Effector memory CD4-positive, alpha-beta T cell (primary cell): ENCODE measurements around the gene JMY.
"Not testable (repeated sequence)": the region's sequence is repeated elsewhere in the genome, so short reads cannot be mapped to it uniquely, and the experiment has no call there.

Experiments used
- DNase-seq, 3 donors: peaks; one replicate each; pipeline ENCODE4 v3.0.0-alpha.2; 2020
- H3K27ac ChIP-seq: 2 replicates; pipeline ENCODE4 v1.7.0; 2013; ENCODE audit warnings: mild to moderate bottlenecking, low read length, moderate library complexity; ENCODE audit not compliant: insufficient read depth, poor library complexity, severe bottlenecking
- H3K27me3 ChIP-seq: replicated peaks from 2 replicates; pipeline ENCODE4 v1.7.0; 2013; ENCODE audit warnings: mild to moderate bottlenecking, low read length; ENCODE audit not compliant: insufficient read depth, control insufficient read depth, poor library complexity, severe bottlenecking
- H3K36me3 ChIP-seq: 2 replicates; pipeline ENCODE4 v1.7.0; 2013; ENCODE audit warnings: mild to moderate bottlenecking, low read length, moderate library complexity; ENCODE audit not compliant: control insufficient read depth, insufficient read depth
- H3K4me1 ChIP-seq: 2 replicates; pipeline ENCODE4 v1.7.0; 2013; ENCODE audit warnings: low read length, mild to moderate bottlenecking; ENCODE audit not compliant: control insufficient read depth, insufficient read depth, poor library complexity, severe bottlenecking
- H3K4me3 ChIP-seq: 2 replicates; pipeline ENCODE4 v1.7.0; 2013; ENCODE audit warnings: low read length, low read depth, mild to moderate bottlenecking; ENCODE audit not compliant: insufficient read depth, poor library complexity, severe bottlenecking
- H3K9me3 ChIP-seq: 2 replicates; pipeline ENCODE4 v1.7.0; 2013; ENCODE audit warnings: mild to moderate bottlenecking, low read length, moderate library complexity; ENCODE audit not compliant: control insufficient read depth

Gene JMY

DNA sequence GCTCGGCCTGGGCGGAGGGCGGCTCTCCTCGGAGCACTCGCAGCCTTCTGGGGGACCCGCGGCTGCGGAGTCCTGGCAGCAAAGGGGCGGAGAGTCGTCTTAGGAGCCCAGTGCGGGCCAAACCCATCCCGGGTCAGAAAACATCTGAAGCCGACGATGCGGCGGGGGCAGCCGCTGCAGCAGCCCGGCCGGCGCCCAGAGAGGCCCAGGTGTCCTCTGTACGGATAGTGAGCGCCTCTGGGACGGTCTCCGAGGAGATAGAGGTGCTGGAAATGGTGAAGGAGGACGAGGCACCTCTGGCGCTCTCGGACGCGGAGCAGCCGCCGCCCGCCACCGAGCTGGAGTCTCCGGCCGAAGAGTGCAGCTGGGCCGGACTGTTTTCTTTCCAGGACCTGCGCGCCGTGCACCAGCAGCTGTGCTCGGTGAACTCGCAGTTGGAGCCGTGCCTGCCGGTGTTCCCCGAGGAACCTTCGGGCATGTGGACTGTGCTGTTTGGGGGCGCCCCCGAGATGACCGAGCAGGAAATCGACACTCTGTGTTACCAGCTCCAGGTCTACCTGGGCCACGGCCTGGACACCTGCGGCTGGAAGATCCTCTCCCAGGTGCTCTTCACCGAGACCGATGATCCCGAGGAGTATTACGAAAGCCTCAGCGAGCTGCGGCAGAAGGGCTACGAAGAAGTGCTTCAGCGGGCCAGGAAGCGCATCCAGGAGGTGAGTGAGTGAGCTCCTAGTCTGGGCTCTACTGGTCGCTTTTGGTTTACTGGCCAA is 1.2 kb downstream of the JMY start:
- Histone ChIP-seq H3K9me3 (no peaks in the 10 kb centered on the region), H3K4me3 (peak overlapping the region; percentile 91), H3K27me3 (no peaks in the 10 kb centered on the region), H3K4me1 (peaks cover 10% of the 10 kb centered on the region), H3K36me3 (no peaks in the 10 kb centered on the region), H3K27ac (peak overlapping the region; percentile 95)
- peak in 2 of 3 donors; percentile 7 to 14 for DNase-seq

DNA sequence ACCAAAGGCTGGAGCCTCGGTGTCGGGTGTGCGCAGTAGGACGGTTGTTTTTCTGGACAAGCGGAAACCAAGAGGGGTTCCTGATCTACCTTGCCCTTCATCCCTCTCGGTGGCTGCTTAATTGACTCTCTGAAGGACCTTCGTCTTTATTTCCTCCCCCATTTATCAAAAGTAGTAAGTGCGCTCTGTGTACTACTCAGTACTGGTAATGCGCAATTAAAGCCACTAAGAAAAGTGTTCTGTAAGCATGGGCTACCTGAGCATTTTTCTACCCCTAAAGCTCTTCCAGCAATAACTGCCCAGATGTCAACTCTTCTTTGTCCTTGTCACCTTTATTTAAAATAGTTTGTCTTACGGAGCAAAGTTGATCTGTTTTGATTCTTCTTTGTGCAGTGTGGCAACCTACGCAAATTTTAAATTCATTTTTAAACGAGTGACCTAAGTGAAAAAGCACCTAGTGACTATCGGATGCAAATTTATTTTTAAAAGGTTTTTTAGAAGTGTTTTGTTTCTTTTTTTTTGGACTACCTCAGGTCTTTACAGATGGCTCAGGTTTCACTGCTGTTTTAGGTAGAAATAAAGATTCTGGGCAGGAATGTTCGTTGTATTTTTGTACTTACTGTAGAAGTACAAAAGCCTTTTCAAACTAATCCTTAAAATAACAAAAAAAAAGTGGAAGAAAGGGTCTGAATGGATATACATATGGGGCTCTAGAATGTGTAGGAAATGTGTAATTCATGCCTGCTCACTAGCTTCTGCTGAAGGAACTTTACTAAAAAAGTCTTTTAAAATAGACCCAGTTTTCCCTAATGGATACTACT is 2.0 kb downstream of the JMY start:
- Histone ChIP-seq H3K36me3 (no peaks in the 10 kb centered on the region), H3K4me3 (peak overlapping the region; percentile 91), H3K9me3 (no peaks in the 10 kb centered on the region), H3K27ac (peak overlapping the region; percentile 95), H3K4me1 (peaks cover 10% of the 10 kb centered on the region), H3K27me3 (no peaks in the 10 kb centered on the region)
- DNase-seq = no peak

DNA sequence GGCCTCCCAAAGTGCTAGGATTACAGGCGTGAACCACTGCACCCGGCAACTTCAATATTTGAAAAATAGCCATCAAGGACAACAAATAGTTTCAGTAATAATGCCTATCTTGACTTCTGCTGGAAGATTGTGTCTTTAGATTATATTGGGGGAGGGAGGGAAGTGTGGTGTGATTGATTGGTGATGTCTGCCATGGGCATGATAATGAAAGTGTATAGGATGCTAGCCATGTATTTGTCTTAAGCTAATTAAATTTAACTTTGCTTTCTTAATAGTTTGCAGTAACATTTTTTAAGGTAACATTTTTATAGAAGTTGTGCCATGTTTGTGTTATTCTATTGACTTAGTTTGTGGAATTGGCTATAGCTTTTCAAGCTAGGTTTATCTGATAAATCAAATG is 4.6 kb downstream of the JMY start:
- H3K27ac ChIP-seq = no peak overlapping the region
- no peaks in the 10 kb centered on the region for H3K36me3 ChIP-seq
- H3K27me3 ChIP-seq = no peaks in the 10 kb centered on the region
- H3K4me3 ChIP-seq = no peak overlapping the region
- H3K9me3 ChIP-seq = no peaks in the 10 kb centered on the region
- no peak for DNase-seq
- H3K4me1 ChIP-seq = peaks cover 10% of the 10 kb centered on the region

DNA sequence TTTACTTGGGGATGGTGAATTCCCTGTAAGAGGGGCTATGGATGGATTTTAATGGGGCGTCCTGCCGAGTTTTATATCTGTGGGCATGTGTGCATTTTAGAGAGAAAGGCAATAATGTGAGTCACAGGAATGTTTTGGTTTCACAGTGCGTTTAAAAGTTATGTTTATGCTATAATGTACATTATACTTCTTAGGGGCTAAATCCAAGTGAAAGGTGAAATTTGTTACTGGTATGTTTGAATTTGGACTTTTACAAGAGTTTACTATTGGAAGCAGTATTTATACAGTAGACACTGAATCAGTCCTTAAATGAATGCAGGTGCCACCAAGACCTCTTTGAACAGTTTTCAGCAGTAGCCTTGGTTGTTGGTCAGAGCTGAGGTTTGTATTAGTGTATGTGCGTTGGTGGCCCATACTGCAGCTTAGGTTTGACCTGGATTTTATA is 5.6 kb downstream of the JMY start:
- no peak for DNase-seq
- peaks cover 10% of the 10 kb centered on the region for H3K4me1 ChIP-seq

DNA sequence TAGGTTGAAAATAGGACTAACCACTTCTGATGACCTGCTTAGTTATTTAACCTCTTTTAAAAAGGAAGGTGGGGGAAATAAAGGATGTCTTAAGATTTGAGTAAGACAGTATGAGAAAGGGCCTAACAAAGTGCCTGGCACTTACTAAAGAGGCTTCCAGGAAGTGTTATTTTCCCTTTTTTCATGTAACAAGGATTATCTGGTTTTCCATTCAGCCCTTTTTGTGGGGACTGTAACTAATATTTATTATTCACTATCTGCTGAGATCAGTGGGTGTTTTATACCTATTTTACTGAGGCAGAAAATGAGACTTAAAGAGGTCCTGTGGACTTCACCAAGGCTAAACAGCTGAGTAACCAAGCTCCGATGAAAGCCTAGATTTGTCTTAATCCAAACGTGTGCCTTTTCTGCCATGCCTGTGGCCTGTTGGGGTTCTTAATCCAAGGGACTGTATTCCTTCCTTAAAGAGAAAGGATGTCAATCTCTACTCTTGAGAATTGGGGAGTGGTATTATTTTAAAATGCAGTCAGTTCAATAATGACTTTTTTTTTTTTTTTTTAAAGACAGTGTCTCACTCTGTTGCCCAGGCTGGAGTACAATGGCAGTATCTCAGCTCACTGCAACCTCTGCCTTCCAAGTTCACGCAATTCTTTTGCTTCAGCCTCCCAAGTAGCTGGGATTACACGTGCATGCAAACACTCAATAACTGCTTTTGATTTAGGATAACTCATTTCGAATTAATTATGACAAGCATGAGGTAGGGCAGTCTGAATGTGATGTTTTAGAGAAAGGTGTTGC is 6.5 kb downstream of the JMY start:
- Histone ChIP-seq H3K27me3 (no peaks in the 10 kb centered on the region), H3K36me3 (no peaks in the 10 kb centered on the region), H3K4me3 (no peak overlapping the region), H3K27ac (no peak overlapping the region), H3K9me3 (no peaks in the 10 kb centered on the region), H3K4me1 (peaks cover 10% of the 10 kb centered on the region)
- no peak for DNase-seq

More for the DNA sequence above, 5.6 kb downstream of the JMY start:
- Histone ChIP-seq H3K27ac (no peak overlapping the region), H3K4me3 (no peak overlapping the region), H3K27me3 (no peaks in the 10 kb centered on the region), H3K9me3 (no peaks in the 10 kb centered on the region), H3K36me3 (no peaks in the 10 kb centered on the region)

DNA sequence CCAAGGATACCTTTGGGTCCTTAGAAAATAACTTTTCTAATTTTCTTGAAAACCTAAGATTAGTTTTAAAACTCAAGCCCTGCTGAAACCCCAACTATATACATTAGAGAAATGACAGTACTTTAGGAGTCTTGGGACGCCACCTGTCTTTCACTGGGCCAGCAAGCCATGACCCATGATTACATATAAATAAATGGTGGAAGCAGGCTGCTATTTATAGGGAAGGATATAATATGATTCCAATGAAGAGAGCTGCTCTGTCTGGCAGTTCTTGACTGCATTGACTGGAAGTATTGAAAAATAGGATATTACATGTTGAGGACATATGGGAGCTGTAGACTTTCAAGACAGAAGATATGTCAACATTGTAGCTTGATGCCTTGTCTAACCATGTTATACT is 7.3 kb downstream of the JMY start:
- Histone ChIP-seq H3K27me3 (no peaks in the 10 kb centered on the region), H3K27ac (no peak overlapping the region), H3K9me3 (no peaks in the 10 kb centered on the region), H3K36me3 (no peaks in the 10 kb centered on the region), H3K4me1 (peaks cover 10% of the 10 kb centered on the region), H3K4me3 (no peak overlapping the region)
- DNase-seq = no peak

DNA sequence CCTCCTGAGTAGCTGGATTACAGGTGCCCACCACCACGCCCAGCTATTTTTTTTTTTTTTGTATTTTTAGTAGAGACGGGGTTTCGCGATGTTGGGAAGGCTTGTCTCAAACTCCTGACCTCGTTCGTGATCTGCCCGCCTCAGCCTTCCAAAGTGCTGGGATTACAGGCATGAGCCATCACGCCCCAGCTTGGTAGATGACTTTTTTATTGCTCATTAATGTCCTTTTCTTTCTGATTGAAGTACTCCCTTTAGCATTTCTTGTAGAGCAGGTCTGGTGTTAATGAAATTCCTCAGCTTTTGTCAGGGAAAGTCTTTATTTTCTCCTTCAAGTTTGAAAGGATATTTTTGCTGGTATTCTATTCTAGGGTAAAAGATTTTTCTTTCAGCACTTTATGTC is 18.1 kb downstream of the JMY start:
- H3K4me1 ChIP-seq, H3K27me3 ChIP-seq, H3K27ac ChIP-seq, H3K4me3 ChIP-seq, DNase-seq, H3K9me3 ChIP-seq, H3K36me3 ChIP-seq: not testable (repeated sequence)

DNA sequence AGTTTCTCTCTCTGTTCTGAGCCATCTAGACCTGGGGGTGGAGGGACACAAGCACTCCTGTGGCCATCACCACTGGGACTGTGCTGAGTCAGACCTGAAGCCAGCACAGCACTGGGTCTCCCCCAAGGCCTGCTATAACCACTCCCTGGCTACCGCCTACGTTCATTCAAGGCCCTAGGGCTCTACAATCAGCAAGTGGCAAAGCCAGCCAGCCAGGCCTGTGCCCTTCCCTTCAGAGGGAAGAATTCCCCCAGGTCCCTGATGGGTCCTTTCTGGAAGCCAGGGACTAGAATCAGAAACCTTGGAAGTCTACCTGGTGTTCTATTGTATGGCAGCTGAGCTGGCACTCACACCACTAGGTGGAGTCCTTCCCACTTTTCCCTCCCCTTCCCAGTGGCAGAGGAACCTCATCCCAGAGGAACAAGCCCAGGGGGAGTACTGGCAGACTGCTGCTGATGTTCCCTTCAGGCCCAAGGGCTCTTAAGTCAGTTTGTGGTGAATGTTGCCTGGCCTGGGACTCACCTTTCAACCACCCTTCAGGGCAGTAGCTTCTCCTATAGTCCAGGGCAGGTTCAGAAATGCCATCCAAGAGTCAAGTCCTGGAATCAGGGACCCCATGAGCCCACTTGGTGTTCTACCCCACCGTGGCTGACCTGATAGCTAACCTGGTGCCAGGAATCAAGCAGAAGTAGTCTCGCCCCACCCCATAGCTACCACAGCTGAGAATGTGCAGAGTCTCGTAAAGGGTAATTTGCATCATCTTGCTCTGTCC is 20.0 kb downstream of the JMY start:
- Histone ChIP-seq H3K36me3 (peaks cover 4% of the 10 kb centered on the region), H3K4me3 (no peak overlapping the region), H3K27ac (no peak overlapping the region), H3K4me1 (peaks cover 4% of the 10 kb centered on the region), H3K27me3 (no peaks in the 10 kb centered on the region), H3K9me3 (no peaks in the 10 kb centered on the region)
- DNase-seq = no peak

DNA sequence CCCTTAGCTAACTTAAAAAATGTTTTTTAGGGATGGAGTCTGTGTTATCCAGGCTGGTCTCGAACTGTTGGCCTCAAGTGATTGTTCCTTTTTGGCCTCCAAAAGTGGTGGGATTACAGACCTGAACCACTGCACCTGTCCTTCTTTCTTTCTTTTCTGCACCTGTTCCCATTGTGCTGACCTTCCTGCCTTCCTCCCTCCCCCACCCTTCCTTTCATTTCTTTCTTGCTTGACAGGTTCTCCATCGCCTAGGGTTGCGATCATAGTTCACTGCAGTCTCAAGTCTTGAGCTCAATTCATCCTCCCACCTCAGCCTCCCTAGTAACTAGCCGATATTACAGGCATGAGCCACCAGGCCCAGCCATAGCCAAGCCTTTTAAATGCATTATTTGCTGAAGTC is 20.6 kb downstream of the JMY start:
- H3K9me3 ChIP-seq = no peaks in the 10 kb centered on the region
- no peaks in the 10 kb centered on the region for H3K27me3 ChIP-seq
- no peak overlapping the region for H3K27ac ChIP-seq
- peaks cover 4% of the 10 kb centered on the region for H3K4me1 ChIP-seq
- peaks cover 4% of the 10 kb centered on the region for H3K36me3 ChIP-seq
- DNase-seq = no peak
- no peak overlapping the region for H3K4me3 ChIP-seq
